ENCODE measurements around the gene TM7SF2.
A peak's percentile ranks its signal among the peaks of the same experiment; 100 is the strongest.

Gene TM7SF2

GRCh38 chr11:65095427-65095826 is 16.2 kb upstream of the TM7SF2 start:
- DNase-seq = no peak

DNA sequence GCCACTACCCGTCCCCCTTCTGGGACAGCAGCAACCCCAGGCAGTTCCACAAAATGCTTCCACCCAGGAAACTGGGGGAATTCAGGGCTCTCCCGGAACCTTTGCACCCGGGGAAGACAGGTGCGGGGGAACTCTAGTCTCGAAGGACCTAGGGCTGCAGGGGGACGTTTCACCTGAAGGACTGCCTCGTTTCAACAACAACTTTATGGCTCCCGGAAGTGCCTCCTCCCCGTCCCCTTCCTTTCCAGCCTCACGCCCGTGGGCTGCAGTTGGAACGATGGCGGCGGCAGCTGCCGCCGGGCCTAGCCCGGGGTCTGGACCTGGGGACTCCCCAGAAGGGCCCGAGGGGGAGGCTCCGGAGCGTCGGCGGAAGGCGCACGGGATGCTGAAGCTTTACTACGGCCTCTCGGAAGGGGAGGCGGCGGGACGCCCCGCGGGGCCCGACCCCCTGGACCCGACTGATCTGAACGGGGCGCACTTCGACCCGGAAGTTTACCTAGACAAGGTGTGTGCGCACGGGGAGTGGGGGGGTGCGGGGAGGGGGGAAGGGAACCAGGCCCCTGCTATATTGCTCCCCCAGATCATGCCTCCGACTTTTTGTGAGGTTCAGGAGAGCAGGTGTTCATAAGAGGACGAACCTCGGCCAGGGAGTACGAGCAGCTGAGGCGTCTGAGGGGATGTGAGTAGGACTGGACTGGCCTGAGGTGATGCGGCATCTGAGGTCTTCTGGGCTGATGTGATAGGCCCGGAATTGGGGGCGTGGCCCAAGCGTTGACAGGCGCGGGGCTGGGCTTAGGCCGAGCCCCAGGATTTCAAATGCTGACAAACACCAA is 15.5 kb upstream of the TM7SF2 start, which contains the start of gene VPS51:
VPS51 (plus strand) TSS at position 241 of the 833 bp plus-strand sequence; CDS start at position 278, 37 bp downstream.
- DNase-seq = peak; percentile 74 to 82

DNA sequence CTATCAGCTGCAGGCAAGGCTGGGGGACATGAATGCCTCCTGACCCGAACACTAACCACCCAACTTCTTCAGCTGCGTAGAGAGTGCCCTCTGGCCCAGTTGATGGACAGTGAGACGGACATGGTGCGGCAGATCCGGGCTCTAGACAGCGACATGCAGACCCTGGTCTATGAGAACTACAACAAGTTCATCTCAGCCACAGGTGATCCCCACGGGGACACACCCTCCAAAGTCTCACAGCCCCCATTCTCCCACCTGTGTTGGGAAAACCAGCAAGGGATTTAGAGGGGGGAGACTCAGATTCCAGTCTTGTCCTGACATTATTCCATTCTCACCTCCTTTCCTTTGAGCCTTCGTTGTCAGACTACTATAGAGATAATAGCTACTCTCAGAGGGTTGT is 14.7 kb upstream of the TM7SF2 start:
- no peak for DNase-seq

DNA sequence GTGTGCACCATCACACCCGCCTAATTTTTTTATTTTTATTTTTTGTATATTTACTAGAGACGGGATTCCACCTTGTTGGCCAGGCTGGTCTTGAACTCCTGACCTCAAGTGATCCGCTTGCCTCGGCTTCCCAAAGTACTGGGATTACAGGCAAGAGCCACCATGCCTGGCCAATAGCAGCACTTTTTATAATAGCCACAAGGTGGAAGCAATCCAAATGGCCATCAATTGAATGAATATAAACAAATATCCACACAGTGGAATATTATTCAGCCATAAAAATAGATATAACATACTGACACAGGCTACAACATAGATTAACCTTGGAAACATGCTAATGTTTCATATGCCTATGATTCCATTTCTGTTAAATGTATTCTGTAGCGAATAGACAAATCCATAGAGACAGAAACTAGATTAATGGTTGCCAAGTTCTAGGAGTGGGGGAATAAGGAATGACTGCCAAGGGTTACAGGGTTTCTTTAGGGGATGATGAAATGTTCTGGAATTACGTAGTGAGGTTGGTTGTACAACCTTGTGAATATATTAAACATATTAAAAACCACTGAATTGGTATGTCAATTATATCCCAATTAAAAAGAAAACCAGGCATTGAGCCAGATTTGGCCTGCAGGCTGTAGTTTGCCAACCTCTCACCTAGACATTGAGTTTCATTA is 10.9 kb upstream of the TM7SF2 start:
- DNase-seq = no peak

DNA sequence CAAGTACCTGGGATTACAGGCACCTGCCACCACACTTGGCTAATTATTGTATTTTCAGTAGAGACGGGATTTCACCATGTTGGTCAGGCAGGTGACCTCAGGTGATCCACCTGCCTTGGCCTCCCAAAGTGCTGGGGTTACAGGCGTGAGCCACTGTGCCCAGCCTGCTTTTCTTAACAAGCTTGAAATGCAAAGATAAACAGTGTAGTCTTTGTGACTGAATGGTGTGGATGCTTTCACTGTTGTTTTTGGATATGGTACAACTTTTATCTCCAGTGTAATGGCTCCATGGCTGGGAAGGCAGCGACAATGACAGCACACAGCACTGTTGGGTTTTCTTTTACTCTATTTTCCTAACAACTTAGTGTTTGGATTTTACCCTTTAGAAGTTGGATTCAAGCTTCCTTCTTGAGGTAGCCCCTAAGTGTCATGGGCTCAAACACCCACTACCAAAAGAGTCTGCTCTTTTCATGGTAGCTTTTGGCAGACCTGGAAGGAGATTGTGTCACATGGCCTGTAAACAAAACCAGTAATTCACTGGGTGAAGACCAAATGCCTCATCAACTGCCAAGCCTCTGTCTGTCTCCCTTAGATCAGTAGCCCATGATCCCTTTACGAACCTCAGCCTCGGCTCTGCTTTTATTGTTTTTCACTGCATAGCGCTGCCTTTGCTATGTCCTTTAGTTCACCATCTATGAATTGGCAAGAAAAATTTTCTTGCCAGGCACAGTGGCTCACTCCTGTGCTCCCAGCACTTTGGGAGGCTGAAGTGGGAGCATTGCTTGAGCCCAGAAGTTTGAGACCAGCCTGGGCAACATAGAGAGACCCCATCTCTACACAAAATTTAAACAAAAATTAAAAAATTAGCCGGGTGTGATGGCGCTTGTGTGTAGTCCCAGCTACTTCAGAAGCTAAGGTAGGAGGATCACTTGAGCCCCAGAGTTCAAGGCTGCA is 9.3 kb upstream of the TM7SF2 start:
- no peak for DNase-seq

DNA sequence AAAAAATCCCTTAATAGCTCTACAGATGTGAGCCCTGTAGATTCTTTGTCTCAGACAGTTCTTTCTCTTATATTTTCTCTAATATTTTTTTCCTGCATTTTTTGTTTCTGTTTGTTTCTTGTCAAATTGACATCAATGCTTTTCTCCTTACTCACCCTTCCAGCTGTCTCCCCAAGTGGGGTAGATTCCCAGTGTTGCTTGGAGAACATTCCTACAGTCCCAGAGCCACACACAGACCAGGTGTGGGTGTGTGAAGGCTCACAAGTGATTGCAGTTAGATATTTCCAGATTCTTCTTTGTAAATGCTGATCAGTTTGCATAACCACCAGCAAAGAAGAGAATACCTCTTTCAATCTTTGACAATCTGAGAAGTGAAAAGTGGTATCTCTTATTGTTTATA is 8.2 kb upstream of the TM7SF2 start:
- DNase-seq = no peak

GRCh38 chr11:65104628-65105027 is 7.0 kb upstream of the TM7SF2 start:
- no peak for DNase-seq

- no peak for DNase-seq
Observed at GRCh38 chr11:65107078-65107477, 4.6 kb upstream of the TM7SF2 start.

GRCh38 chr11:65107751-65108468 is 3.8 kb upstream of the TM7SF2 start:
- DNase-seq = no peak

DNA sequence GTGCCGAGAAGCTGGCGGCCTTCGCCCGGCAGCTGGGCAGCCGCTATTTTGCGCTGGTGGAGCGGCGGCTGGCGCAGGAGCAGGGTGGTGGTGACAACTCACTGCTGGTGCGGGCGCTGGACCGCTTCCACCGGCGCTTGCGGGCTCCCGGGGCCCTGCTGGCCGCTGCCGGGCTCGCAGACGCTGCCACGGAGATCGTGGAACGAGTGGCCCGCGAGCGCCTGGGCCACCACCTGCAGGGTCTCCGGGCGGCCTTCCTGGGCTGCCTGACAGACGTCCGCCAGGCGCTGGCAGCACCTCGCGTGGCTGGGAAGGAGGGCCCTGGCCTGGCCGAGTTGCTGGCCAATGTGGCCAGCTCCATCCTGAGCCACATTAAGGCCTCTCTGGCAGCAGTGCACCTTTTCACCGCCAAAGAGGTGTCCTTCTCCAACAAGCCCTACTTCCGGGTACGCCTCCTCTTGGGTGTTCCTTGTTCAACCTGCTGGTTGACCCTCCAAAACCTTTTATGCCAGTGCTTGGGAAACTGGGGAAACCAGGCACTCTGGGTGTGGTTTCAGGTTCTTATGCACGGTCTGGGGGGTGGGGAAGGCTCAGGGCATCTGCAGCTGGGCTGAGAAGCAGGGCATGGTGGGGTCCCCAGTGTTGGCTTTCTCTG is 3.1 kb upstream of the TM7SF2 start:
- no peak for DNase-seq

- no peak for DNase-seq
Observed at GRCh38 chr11:65109231-65110198, 2.2 kb upstream of the TM7SF2 start.

DNA sequence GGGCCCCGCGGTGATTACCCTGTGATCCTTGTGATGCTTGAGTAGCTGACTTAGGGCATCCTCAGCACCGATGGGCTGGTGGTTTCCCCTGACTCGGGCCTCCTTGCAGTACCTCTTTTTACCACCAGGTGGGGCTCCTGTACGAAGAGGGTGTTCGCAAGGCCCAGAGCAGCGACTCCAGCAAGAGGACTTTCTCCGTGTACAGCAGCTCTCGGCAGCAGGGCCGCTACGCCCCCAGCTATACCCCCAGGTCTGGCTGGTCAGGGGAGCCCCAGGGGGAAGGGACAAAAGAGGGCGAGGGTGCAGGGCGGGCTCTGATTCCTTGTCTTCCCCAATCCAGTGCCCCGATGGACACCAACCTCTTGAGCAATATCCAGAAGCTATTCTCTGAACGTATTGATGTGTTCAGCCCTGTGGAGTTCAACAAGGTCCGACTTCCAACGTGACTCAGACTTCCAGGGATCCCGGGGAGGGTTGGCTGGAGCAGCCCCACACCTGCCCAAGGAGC is 1.3 kb upstream of the TM7SF2 start:
- DNase-seq = peak; percentile 89 to 95

GRCh38 chr11:65111159-65111743 is 421 bp upstream of the TM7SF2 start:
- no peak for DNase-seq

DNA sequence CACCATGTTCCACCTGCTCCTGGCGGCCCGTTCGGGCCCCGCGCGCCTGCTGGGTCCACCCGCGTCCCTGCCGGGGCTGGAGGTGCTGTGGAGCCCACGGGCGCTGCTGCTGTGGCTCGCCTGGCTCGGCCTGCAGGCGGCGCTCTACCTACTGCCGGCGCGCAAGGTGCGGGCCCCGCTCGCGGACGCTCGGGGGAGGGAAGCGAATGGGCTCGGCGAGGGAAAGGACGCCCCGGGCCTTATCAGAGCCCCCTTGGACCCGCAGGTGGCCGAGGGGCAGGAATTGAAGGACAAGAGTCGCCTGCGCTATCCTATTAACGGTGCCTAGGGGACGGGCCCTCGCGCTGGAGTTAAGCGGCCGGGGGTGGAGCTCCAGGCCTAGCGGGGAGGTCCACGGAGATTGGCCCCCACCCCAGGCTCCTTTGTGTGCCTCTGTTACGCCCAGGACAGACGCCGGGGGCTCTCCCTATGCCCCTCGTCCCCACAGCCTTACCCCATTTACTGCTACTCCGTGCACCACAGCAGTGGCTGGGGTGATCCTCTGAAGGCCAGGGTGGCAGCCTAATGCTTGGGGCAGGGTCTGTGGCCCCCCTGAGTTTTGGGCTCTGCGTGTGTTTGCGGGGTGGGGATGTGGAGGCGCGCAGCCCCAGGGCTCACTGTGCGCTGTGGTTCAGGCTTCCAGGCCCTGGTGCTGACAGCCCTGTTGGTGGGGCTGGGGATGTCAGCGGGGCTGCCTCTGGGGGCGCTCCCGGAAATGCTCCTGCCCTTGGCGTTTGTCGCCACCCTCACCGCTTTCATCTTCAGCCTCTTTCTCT is 1.1 kb downstream of the TM7SF2 start:
- peak; percentile 68 to 76 for DNase-seq

DNA sequence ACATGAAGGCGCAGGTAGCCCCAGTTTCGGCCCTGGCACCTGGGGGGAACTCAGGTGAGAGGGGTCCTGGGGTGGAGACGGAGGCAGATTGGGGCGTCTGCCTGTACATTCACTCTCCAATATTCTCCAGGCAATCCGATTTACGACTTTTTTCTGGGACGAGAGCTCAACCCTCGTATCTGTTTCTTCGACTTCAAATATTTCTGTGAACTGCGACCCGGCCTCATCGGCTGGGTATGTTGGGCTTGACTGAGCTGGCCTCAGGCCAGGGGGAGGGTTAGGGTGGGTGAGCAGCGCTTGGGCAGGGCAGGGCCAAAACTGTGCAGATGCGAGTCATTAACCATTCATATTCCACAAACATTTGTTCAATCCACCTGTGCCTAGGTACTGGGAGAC is 1.7 kb downstream of the TM7SF2 start:
- DNase-seq = no peak

- no peak for DNase-seq
Observed at GRCh38 chr11:65113839-65114238, 2.2 kb downstream of the TM7SF2 start.

- DNase-seq = no peak
Observed at GRCh38 chr11:65114538-65115171, 3.0 kb downstream of the TM7SF2 start.

GRCh38 chr11:65115361-65116082 is 3.9 kb downstream of the TM7SF2 start:
- no peak for DNase-seq
